Upper lobe of left lung (tissue), 4 donors: ENCODE data around the gene UBALD1.

ENCODE experiments used
- POLR2AphosphoS5 ChIP-seq, 2 donors: sonication (generic); formaldehyde crosslinking; IDR thresholded peaks; one replicate each; pipeline ENCODE4 v1.5.1; 2017; ENCODE audit warnings: antibody characterized with exemption in 2 of 2
- TF ChIP-seq, protein P1 (sequence below), 6 experiments: fragments of 450-650 bp in 4 of 6; fragments of 200-600 bp in 2 of 6; sonication (generic) in 2 of 6; IDR thresholded peaks; one replicate each; pipeline ENCODE4 v1.5.1; 2016 to 2019; ENCODE audit warnings: antibody characterized with exemption in 6 of 6

DNA sequence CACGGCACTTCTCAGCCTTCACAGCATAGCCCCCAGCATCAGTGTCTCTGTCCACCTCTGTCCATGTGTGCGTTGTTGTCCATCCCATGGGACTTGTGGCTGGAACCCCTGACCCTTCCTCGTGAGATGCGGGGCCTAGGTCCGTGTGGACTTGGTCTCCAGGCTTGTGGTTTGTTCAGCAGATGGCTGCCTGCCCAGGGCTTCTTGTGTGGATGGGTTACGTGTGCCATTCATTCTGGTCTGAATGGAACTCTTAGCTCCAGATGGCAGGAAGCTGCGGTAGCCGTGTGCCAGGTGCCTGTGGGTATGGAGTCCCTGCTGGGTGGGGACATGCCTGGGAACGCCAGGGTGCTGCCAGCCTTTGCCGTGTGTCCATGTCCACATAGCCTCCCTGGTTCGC is 47.0 kb upstream of the UBALD1 start:
- no peak for TF ChIP-seq POLR2AphosphoS5 (IDR thresholded peaks at IDR 0.05)
- TF ChIP-seq, protein P1, sequence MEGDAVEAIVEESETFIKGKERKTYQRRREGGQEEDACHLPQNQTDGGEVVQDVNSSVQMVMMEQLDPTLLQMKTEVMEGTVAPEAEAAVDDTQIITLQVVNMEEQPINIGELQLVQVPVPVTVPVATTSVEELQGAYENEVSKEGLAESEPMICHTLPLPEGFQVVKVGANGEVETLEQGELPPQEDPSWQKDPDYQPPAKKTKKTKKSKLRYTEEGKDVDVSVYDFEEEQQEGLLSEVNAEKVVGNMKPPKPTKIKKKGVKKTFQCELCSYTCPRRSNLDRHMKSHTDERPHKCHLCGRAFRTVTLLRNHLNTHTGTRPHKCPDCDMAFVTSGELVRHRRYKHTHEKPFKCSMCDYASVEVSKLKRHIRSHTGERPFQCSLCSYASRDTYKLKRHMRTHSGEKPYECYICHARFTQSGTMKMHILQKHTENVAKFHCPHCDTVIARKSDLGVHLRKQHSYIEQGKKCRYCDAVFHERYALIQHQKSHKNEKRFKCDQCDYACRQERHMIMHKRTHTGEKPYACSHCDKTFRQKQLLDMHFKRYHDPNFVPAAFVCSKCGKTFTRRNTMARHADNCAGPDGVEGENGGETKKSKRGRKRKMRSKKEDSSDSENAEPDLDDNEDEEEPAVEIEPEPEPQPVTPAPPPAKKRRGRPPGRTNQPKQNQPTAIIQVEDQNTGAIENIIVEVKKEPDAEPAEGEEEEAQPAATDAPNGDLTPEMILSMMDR (IDR thresholded peaks at IDR 0.05), result no peak
